ENCODE measurements around the gene IGFBP3. TPM values are rescaled to one million over a fixed set of nuclear protein-coding genes. Genes with fewer than 3 reads are reported as not detected.
"Not testable (repeated sequence)": the region's sequence is repeated elsewhere in the genome, so short reads cannot be mapped to it uniquely, and the experiment has no call there.

Gene IGFBP3, protein sequence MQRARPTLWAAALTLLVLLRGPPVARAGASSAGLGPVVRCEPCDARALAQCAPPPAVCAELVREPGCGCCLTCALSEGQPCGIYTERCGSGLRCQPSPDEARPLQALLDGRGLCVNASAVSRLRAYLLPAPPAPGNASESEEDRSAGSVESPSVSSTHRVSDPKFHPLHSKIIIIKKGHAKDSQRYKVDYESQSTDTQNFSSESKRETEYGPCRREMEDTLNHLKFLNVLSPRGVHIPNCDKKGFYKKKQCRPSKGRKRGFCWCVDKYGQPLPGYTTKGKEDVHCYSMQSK
- total RNA-seq: 1 to 10 TPM in 1 of 2 experiments, under 1 TPM in 1; 0.82 to 1.3 TPM

DNA sequence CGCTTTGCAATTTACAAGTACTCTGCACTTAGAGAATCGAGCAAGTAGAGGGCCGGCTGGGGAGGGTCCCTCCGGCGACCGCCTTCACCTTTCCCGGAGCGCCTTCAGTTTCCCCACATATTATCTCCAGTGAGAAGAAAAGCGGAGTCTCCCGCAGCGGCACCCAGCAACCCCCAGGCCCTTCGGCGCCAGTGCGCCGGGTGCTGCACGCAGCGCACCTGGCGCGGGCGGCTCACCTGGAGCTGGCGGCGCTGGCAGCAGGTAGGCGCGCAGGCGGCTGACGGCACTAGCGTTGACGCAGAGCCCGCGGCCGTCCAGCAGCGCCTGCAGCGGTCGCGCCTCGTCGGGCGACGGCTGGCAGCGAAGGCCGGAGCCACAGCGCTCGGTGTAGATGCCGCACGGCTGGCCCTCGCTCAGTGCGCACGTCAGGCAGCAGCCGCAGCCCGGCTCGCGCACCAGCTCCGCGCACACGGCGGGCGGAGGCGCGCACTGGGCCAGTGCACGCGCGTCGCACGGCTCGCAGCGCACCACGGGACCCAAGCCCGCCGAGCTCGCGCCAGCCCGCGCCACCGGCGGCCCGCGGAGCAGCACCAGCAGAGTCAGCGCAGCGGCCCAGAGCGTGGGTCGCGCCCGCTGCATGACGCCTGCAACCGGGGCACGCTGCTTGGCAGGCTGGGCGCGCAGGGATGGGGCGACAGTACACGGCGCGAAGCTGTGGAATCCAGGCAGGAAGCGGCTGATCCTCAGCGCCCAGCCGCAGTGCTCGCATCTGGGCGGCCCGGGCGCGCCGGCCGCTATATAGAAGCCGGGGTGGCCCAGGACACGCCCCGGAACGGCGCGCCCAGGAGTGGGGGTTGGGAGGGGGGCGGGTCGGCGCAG is at the start of gene IGFBP3:
Gene IGFBP3 (minus strand): TSS at position 771 of the 879 bp plus-strand sequence. CDS start 132 bp downstream, at position 639.
- ChIA-PET CTCF (interaction anchor here (1.0 kb wide), 1 partner anchor 8 kb away, joined by 3 read pairs; no protein-coding TSS in a partner anchor), POLR2A (no interaction called here)

DNA sequence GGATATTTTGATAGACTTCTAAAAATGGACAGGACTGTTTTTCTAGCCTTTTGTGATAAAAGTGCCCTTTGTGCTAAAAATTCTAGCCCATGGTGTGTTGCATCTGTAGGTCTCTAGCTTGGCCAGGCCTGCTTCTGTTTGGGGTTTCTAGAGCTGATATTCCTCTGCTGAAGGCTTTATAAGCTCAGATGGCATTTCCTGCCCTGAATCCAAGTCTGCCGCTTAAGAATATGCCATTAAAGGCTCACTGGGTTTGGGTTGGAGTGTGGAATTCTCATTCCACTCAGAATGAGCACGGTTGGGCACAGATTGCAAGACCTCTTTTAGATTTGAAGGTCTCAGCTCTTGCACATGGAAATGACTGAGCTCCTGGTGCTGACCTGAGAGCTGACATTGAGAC is 49.4 kb upstream of the IGFBP3 start:
- POLR2A ChIA-PET: no interaction called here
- CTCF ChIA-PET: no interaction called here

DNA sequence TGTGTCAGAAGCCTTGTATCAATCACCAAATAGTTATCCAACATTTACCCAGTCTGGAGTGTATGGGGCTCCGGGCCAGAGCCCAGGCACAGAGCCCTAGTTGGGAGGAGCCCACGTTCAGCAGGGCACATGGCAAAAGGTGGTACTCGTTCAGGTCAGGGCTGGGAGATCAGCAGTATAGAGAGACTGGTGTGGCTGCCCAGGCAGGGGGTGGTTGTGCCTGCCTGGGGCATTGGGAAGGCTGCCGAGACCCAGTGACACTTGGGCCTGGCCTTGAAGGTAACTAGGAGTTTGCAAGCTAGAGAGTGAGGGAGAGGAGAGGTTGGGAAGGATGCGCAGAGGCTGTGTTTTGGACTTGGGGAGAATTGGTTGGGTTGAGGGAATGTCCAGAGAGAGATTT is 48.9 kb upstream of the IGFBP3 start:
- CTCF ChIA-PET: no interaction called here
- POLR2A ChIA-PET: no interaction called here

DNA sequence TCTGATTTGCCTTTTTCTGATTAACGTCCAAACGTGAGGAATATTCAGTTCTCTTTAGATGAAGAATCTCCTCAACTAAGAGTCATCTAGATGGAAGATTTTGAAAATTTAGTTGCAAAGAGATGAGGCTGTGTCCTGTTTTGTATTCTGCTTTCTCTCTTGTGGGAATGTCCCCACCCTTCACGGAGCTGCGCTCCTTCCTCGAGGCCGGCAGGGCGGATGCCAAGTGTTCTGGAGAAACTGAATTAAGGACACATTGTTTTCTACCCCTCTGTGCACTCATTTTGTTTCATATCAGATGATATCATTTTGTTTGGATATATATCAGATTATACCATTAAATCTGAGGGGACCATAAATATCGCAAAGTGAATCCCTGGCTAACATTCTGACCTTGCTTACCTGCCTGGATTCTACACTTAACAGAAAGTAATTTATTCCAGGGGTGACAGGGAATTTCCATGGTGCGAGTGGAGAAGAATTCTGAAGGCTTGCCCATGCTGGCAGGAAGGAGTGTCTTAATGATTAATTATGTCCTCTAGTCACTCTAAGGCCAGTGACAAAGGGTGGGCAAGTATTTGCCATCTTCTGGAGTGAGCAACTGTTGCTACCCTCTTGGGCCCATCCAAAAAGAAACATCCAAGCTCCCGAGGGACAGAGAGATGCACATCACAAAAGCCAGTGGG is 47.9 kb upstream of the IGFBP3 start:
- ChIA-PET CTCF (no interaction called here), POLR2A (interaction anchor here (0.5 kb wide), 1 partner anchor 477 kb away, joined by 3 read pairs; no protein-coding TSS in a partner anchor)

DNA sequence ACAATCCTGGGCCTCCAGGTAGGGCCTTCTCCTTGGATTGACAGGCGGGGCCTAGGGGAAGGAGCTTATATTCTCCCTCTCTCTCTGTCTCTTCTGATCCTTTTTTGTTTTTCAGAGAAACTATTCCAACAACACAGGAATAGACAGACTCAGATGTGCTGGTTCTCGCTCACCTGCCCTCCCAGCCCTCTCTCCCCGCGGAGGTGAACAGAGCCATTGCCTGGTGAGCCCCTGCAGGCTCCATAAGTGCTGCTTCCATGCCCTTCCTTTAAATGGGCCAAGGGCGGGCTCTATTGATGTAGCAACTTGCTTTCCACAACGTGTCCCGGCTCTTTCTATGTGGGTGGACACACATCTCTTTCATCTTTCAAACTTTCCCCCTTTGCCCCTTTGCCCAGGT is 47.2 kb upstream of the IGFBP3 start:
- POLR2A ChIA-PET: no interaction called here
- CTCF ChIA-PET: no interaction called here

DNA sequence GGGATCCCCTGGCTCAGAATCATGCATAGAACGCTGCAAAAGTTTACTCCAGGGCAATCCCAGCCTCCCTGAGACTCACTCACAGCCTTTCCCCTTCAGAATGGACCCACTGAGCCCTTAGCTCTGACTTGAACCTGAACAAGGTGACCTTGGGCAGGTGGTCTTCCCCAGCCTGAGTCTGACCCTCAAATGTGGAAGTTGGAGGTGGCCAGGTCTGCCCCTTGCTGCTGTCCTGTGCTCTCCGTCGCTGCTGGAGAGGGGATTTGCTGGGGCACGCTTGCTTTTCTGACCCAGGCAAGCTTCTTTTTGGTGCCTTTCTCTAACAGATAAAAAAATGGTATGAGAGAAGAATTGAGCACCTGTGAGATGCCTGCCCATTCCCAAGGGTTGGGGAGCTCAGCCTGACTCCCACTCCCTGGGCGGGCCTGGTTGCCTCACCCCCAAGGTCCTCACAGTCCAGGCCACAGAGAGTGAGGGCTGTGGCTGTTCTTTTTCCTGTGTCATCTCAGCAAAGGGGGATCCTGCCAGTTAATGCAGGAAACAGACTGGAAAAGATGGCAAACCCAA is 46.6 kb upstream of the IGFBP3 start:
- ChIA-PET CTCF (no interaction called here), POLR2A (no interaction called here)

DNA sequence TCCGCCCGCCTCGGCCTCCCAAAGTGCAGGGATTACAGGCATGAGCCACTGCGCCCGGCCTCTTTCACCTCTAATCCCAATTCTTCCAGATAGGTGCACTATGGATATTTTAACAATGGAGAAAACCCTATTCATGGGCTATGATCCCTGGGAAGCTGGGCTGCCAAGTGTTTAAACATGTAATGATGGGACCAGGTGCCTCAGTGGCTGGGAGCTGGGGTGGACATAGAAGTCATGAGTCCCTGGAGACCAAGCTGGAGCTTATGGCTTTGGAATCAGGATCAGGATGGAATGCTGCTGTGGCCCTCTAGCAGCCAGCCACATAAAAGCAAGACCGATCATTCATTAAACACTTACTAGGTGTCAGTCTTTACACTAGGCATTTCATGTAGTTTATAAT is 41.8 kb upstream of the IGFBP3 start:
- ChIA-PET CTCF (no interaction called here), POLR2A (no interaction called here)

DNA sequence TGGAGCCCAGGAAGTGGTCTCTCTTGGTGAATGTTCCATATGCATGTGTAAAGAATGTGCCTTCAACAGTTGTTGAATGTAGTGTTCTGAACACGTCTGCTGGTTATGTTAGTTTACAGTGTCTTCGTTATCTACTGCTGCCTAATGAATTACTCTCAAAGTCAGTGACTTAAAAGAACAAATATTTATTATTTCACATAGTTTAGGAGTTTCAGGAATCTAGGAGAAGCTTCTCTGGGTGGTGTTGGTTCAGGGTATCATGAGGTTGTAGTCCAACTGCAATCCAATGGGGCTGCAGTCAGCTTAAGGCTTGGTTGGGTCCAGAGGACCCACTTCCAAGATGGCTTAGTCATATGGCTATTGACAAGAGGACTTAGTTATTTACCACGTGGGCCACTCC is 36.6 kb upstream of the IGFBP3 start:
- ChIA-PET POLR2A (no interaction called here), CTCF (no interaction called here)

DNA sequence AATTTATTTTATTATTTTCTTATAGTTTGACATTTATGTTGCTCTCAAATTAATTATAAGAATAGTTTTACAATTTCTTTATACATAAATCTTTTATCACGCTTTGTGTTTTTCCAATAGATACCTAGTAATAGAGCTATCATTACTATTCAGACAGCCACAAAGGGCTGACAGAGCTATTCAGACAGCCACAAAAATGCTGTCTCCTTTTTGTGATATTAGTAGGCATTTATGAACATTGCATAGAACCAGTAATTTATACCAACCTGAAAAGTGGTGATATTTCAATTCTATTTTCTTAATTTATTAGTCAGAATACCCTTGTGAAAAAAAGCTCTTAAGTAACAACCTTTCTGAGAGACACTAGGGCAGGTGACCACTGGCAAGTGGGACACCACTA is 34.2 kb upstream of the IGFBP3 start:
- ChIA-PET CTCF (no interaction called here), POLR2A (no interaction called here)

DNA sequence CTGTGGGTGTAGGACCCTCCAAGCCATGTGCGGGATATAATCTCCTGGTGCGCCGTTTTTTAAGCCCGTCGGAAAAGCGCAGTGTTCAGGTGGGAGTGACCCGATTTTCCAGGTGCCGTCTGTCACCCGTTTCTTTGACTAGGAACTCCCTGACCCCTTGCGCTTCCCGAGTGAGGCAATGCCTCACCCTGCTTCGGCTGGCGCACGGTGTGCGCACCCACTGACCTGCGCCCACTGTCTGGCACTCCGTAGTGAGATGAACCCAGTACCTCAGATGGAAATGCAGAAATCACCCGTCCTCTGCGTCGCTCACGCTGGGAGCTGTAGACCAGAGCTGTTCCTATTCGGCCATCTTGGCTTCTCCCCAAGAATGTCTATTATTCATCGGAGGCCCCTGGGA is 32.0 kb upstream of the IGFBP3 start:
- CTCF ChIA-PET, POLR2A ChIA-PET: not testable (repeated sequence)

DNA sequence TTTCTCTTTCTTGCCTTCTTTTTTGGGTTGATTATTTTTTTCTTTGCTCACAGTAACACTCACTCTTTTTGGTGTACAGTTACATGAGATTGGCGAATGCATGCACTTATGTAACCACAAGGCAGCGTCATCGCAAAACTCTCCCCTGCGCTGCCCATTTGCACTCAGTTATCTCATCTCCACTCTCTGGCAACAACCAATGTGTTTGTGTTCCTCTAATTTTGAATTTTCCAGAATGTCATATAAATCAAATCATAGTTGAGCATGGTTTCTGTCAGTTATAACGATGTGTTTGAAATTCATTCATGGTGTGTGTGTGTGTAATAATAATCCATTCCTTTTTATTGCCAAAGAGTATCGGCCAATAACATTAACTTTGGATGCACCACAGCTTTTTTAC is 23.0 kb upstream of the IGFBP3 start:
- ChIA-PET POLR2A (no interaction called here), CTCF (no interaction called here)

DNA sequence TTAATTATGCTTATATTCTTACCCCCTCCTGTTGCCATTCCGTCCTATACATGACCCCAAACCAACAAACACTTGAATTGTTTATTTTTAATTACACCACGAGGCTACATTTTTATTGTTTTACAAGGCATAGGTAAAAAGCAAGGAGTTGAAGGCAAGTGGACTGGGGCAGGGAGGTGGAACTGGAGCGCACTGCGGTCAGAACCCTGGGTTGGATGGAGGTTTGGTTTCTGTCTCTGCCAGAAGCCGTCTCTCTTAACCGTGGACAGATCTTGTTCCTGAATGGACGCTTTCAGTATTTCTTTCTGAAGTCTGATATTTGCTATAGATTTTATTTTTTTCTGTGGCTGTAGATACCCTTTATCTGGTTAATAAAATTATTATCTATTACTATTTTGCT is 19.9 kb upstream of the IGFBP3 start:
- POLR2A ChIA-PET: no interaction called here
- CTCF ChIA-PET: no interaction called here

DNA sequence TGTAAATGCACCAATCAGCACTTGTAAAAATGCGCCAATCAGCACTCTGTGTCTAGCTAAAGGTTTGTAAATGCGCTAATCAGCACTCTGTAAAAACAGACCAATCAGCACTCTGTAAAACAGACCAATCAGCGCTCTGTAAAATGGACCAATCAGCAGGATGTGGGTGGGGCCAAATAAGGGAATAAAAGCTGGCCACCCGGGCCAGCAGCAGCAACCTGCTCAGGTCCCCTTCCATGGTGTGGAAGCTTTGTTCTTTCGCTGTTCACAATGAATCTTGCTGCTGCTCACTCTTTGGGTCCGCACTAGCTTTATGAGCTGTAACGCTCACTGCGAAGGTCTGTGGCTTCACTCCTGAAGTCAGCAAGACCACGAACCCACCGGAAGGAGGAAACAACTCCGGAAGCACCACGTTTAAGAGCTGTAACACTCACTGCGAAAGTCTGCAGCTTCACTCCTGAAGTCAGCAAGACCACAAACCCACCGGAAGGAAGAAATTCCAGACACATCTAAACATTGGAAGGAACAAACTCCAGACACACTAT is 19.2 kb upstream of the IGFBP3 start:
- CTCF ChIA-PET, POLR2A ChIA-PET: not testable (repeated sequence)

DNA sequence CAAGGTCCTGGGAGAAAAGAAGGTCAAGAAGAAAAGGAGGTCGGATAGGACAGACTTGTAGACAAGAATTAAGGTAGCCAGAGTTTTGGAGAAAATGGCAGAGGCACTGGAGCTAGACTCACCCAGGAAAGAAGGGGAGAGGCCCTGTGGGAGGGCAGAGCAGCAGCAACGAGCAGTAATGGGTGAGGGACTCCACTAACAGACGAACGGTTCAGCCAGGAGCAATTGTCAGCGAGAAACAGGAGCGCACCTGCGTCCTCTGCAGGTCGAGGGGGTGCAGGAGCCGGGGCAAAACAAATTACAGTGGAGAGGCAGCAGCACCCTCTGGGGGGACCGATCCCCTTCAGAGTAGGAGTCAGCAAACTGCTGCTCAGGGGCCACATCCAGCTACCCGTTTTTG is 18.5 kb upstream of the IGFBP3 start:
- CTCF ChIA-PET: no interaction called here
- POLR2A ChIA-PET: no interaction called here

DNA sequence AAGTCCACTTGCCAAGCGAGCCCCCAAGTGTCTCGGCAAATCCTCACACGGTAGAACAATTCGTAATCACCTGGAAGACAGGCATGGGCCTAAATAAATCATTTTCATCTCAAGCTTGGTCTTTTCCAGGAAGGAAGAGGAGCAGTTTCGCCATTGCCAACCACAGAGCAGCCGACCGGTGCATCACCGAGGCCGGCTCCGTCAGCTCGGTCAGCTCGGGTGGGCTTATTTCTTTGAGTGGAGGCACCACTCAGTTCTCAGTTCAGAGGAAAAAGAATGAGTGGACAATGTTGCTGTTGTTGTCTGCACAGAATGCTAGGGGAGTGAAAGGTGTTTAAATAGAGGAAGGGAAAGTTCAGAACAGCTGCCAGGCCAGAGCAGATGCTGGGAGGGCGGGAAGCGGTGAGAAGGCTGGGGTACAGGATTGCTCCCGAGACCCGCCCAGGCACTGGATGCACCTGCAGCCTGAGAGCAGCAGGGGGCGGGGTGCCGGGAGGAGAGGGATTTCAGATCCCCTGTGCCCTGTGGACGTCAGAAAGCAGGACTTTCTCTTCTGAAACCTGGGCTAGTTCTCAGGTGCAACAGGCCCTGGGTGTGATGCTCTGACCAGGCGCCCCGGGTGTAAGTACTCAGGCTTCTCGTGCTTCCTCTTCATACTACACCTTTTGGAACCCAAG is 17.7 kb upstream of the IGFBP3 start:
- CTCF ChIA-PET: interaction anchor here (1.5 kb wide), 1 partner anchor 16 kb away, joined by 5 read pairs; no protein-coding TSS in a partner anchor
- POLR2A ChIA-PET: no interaction called here

DNA sequence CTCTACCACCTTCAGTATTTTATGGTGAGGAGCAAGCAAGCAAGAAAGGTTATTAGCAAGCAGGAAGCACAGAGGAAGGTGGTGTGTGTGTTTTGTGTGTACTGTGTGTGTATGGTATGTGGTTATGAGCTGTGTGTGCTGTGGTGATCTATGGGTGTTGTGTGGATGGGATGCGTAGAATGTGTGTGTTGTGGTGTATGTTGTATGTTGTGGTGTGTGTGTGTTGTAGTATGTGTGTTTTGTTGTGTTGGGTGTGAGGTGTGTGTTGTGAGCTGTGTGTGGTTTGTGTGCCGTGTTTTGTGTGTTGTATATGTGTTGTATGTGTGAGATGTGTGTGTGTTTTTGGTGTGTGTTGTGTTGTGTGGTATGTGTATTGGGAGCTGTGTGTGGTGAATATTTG is 16.8 kb upstream of the IGFBP3 start:
- CTCF ChIA-PET: interaction anchor here (1.5 kb wide), 1 partner anchor 15 kb away, joined by 5 read pairs; no protein-coding TSS in a partner anchor

DNA sequence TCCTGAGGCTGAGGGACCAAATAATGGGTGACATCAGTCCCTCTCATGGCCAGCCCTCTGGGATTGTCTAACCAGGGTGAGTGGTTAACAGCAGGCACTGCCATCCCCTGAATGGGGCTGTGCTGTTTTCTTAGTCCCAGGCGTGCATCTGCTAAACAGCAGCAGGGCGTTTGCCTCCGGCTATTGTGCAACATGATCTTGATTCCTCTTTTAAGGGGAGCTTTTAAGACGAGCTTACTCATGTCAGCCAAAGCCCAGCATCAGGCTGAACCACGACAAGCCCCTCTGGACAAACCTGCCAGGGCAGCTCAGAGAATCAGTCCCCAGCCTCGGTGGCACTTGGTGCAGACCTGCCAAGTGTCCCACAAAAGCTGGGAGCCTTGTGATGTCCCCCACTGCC is 16.2 kb upstream of the IGFBP3 start:
- POLR2A ChIA-PET: no interaction called here
- CTCF ChIA-PET: interaction anchor here (3.5 kb wide), 1 partner anchor 15 kb away, joined by 11 read pairs; no protein-coding TSS in a partner anchor

More for the DNA sequence above, 16.8 kb upstream of the IGFBP3 start:
- POLR2A ChIA-PET: no interaction called here

DNA sequence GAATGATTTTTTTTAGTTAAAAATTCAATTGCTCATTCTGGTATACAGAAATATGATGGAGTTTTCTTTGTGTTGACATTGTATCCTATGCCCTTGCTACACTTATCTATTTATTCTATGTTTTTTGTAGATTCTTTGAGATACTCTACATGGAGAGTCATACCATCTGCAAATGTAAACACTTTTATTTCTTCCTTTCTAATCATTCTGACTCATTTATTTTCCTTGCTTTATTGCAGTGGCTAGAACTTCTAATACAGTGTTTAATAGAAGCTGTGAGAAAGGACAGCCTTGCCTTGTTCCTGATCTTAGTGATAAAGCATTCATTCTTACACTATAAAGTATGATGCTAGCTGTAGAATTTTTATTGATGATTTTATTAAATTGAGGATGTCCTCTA is 9.9 kb upstream of the IGFBP3 start:
- POLR2A ChIA-PET: no interaction called here
- CTCF ChIA-PET: interaction anchor here (0.6 kb wide), 1 partner anchor 222 kb away, joined by 3 read pairs; no protein-coding TSS in a partner anchor

DNA sequence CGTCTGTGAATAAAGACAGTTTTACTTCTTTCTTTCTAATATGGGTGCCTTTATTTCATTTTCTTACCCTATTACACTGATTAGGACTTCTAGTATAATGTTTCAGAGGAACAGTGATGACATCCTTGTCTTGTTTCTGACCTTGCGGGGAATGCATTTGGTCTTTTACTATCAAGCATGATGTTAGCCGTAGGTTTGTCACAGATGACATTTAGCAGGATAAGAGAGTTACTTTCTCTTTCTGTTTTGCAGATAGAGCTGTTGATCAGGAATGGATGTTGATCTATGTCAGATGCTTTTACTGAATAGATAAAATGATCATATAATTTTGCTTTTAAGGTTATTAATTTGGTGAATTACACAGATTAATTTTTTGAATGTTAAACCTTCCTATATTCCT is 6.6 kb upstream of the IGFBP3 start:
- POLR2A ChIA-PET: no interaction called here

More for the DNA sequence above, 6.6 kb upstream of the IGFBP3 start:
- CTCF ChIA-PET: no interaction called here

Measured in activated CD8-positive, alpha-beta memory T cell treated with anti-CD3 and anti-CD28 coated beads for 36 hours (primary cell).